OCI-LY1 (cell line): ENCODE measurements around the gene TGM4.

Experiments
- H2AFZ ChIP-seq: fragments of 200-600 bp; sonication (generic), shearing (Covaris generic); 2 replicates; pipeline ENCODE4 v1.6.0; 2014; ENCODE audit warnings: antibody characterized with exemption, mild to moderate bottlenecking, low read length
- H3F3A ChIP-seq: fragments of 200-600 bp; sonication (generic), shearing (Covaris generic); 2 replicates; pipeline ENCODE4 v1.6.0; 2014; ENCODE audit warnings: mild to moderate bottlenecking, antibody characterized with exemption, low read length, moderate library complexity; ENCODE audit not compliant: insufficient read depth
- H3K27ac ChIP-seq: fragments of 200-600 bp; sonication (generic); 2 replicates; pipeline ENCODE4 v1.5.1; 2014; ENCODE audit warnings: low read length, mixed run types, mild to moderate bottlenecking, low read depth; ENCODE audit not compliant: poor library complexity, severe bottlenecking
- H3K27me3 ChIP-seq: fragments of 200-600 bp; sonication (generic); 2 replicates; pipeline ENCODE4 v1.6.0; 2014; ENCODE audit warnings: antibody characterized with exemption, mild to moderate bottlenecking, low read length, moderate library complexity; ENCODE audit not compliant: insufficient read depth
- H3K36me3 ChIP-seq: fragments of 200-600 bp; sonication (generic); 2 replicates; pipeline ENCODE4 v1.6.1; 2014; ENCODE audit warnings: mild to moderate bottlenecking, antibody characterized with exemption, low read length, moderate library complexity, mixed read lengths; ENCODE audit not compliant: insufficient read depth
- H3K4me1 ChIP-seq: fragments of 200-600 bp; sonication (generic); 2 replicates; pipeline ENCODE4 v1.5.1; 2014; ENCODE audit warnings: mild to moderate bottlenecking, low read length, moderate library complexity; ENCODE audit not compliant: insufficient read depth, severe bottlenecking
- H3K4me2 ChIP-seq: fragments of 200-600 bp; sonication (generic), shearing (Covaris generic); 2 replicates; pipeline ENCODE4 v1.6.1; 2014; ENCODE audit warnings: low read length
- H3K4me3 ChIP-seq: fragments of 200-600 bp; sonication (generic); 2 replicates; pipeline ENCODE4 v1.5.1; 2014; ENCODE audit warnings: low read length, low read depth, mild to moderate bottlenecking, mixed read lengths; ENCODE audit not compliant: poor library complexity, severe bottlenecking
- H3K79me2 ChIP-seq: fragments of 200-600 bp; shearing (Covaris generic); 2 replicates; pipeline ENCODE4 v1.6.1; 2016; ENCODE audit warnings: mixed run types, low read length, mixed read lengths; ENCODE audit not compliant: insufficient read depth
- H3K9ac ChIP-seq: fragments of 200-600 bp; sonication (generic), shearing (Covaris generic); 2 replicates; pipeline ENCODE4 v1.6.1; 2014; ENCODE audit warnings: mild to moderate bottlenecking, low read length, mixed read lengths
- H3K9me2 ChIP-seq: fragments of 200-600 bp; sonication (generic), shearing (Covaris generic); 2 replicates; pipeline ENCODE4 v1.6.1; 2014; ENCODE audit warnings: low read depth, mild to moderate bottlenecking, low read length, mixed read lengths
- H3K9me3 ChIP-seq: fragments of 200-600 bp; shearing (Covaris generic); 2 replicates; pipeline ENCODE4 v1.6.1; 2014; ENCODE audit warnings: low read length, mixed read lengths
- H4K20me1 ChIP-seq: fragments of 200-600 bp; sonication (generic), shearing (Covaris generic); 2 replicates; pipeline ENCODE4 v1.6.0; 2016; ENCODE audit warnings: mild to moderate bottlenecking, low read length; ENCODE audit not compliant: insufficient read depth
- CTCF ChIP-seq: fragments of 200-600 bp; sonication (generic), shearing (Covaris generic); IDR thresholded peaks from 2 replicates; pipeline ENCODE4 v1.5.1; 2017; ENCODE audit warnings: mild to moderate bottlenecking, antibody characterized with exemption, low read length, moderate library complexity, mixed read lengths
- EZH2 ChIP-seq: fragments of 200-600 bp; sonication (generic), shearing (Covaris generic); IDR thresholded peaks from 2 replicates; pipeline ENCODE4 v1.8.0; 2017; ENCODE audit warnings: borderline replicate concordance, mixed run types, mild to moderate bottlenecking, antibody characterized with exemption, low read length, moderate library complexity, mixed read lengths

The TGM4 gene

GRCh38 chr3:44892689-44893088 lies 18.3 kb downstream of the TGM4 start:
- Histone ChIP-seq H3K4me3 (no peak overlapping the region), H3K79me2 (no peaks in the 10 kb centered on the region), H3K4me1 (no peaks in the 10 kb centered on the region), H3K27me3 (0 out of 2 replicates have a peak, but pooled peaks cover under 1% of the 10 kb centered on the region), H3K36me3 (no peaks in the 10 kb centered on the region), H4K20me1 (no peaks in the 10 kb centered on the region), H3F3A (no peaks in the 10 kb centered on the region), H3K4me2 (no peak overlapping the region), H3K27ac (no peak overlapping the region), H3K9me3 (no peaks in the 10 kb centered on the region), H3K9ac (no peak overlapping the region), H3K9me2 (no peaks in the 10 kb centered on the region), H2AFZ (no peak overlapping the region)
- TF ChIP-seq CTCF (no peak), EZH2 (no peak)

- no peaks in the 10 kb centered on the region for H3K4me1 ChIP-seq
- no peaks in the 10 kb centered on the region for H3K36me3 ChIP-seq
- TF ChIP-seq CTCF (no peak), EZH2 (no peak)
- H2AFZ ChIP-seq: no peak overlapping the region
- H4K20me1 ChIP-seq: no peaks in the 10 kb centered on the region
- H3K27ac ChIP-seq: no peak overlapping the region
- no peaks in the 10 kb centered on the region for H3K9me2 ChIP-seq
- H3K27me3 ChIP-seq: no peaks in the 10 kb centered on the region
- H3K4me3 ChIP-seq: no peak overlapping the region
- no peak overlapping the region for H3K4me2 ChIP-seq
- no peaks in the 10 kb centered on the region for H3K9me3 ChIP-seq
- no peaks in the 10 kb centered on the region for H3K79me2 ChIP-seq
- no peak overlapping the region for H3K9ac ChIP-seq
- no peaks in the 10 kb centered on the region for H3F3A ChIP-seq
Observed at GRCh38 chr3:44893097-44893496, 18.7 kb downstream of the TGM4 start.

GRCh38 chr3:44894485-44894884 lies 20.1 kb downstream of the TGM4 start:
- Histone ChIP-seq H3K4me1 (no peaks in the 10 kb centered on the region), H3K27me3 (no peaks in the 10 kb centered on the region), H3K9me2 (no peaks in the 10 kb centered on the region), H3K9me3 (no peaks in the 10 kb centered on the region), H3K27ac (no peak overlapping the region), H4K20me1 (no peaks in the 10 kb centered on the region), H3F3A (no peaks in the 10 kb centered on the region), H2AFZ (no peak overlapping the region), H3K4me2 (no peak overlapping the region), H3K79me2 (no peaks in the 10 kb centered on the region), H3K36me3 (no peaks in the 10 kb centered on the region), H3K4me3 (no peak overlapping the region), H3K9ac (no peak overlapping the region)
- TF ChIP-seq CTCF: no peak
- no peak for TF ChIP-seq EZH2
